CD14-positive monocyte (primary cell): ENCODE data around the gene HSPB8. TPM values are rescaled to one million over a fixed set of nuclear protein-coding genes. Genes with fewer than 3 reads are reported as not detected.

Experiments
- DNase-seq, 3 donors: peaks; one replicate each; pipeline ENCODE4 v3.0.0-alpha.2; 2011 to 2022
- H2AFZ ChIP-seq: 2 replicates; pipeline ENCODE4 v1.6.0; 2012; ENCODE audit warnings: mild to moderate bottlenecking, low read depth, low read length, inconsistent platforms; ENCODE audit not compliant: insufficient read depth, poor library complexity, severe bottlenecking
- H3K27ac ChIP-seq, 2 donors: 1 replicate in 1 of 2; 2 replicates in 1 of 2; pipeline ENCODE4 v1.5.1; 2012 to 2013; ENCODE audit warnings: low read length in 2 of 2, control low read depth in 1 of 2, inconsistent platforms in 1 of 2, low read depth in 1 of 2, mild to moderate bottlenecking in 1 of 2
- H3K27me3 ChIP-seq, 2 donors: one replicate each; pipeline versions ENCODE4 v1.6.0 to v1.6.1; 2011 to 2013; ENCODE audit warnings: low read length in 2 of 2; ENCODE audit not compliant: control insufficient read depth in 2 of 2, insufficient read depth in 2 of 2
- H3K36me3 ChIP-seq, 2 donors: replicated peaks in 1 of 2; 1 replicate in 1 of 2; 2 replicates in 1 of 2; pipeline versions ENCODE4 v1.5.1 to v1.6.1; 2012 to 2013; ENCODE audit warnings: low read length in 2 of 2, control low read depth in 1 of 2, inconsistent platforms in 1 of 2, mild to moderate bottlenecking in 1 of 2; ENCODE audit not compliant: insufficient read depth in 2 of 2, control insufficient read depth in 1 of 2
- H3K4me1 ChIP-seq, 2 donors: 1 replicate in 1 of 2; 2 replicates in 1 of 2; pipeline versions ENCODE4 v1.5.1 to v1.6.1; 2012 to 2013; ENCODE audit warnings: low read length in 2 of 2, control low read depth in 1 of 2, inconsistent platforms in 1 of 2, mild to moderate bottlenecking in 1 of 2, moderate library complexity in 1 of 2; ENCODE audit not compliant: insufficient read depth in 2 of 2, control insufficient read depth in 1 of 2
- H3K4me2 ChIP-seq: replicated peaks from 2 replicates; pipeline ENCODE3; 2012; ENCODE audit warnings: low read length, moderate library complexity, mild to moderate bottlenecking; ENCODE audit not compliant: poor library complexity, severe bottlenecking; ENCODE audit errors: extremely low read depth
- H3K4me3 ChIP-seq, 3 experiments: fragments of 200-600 bp in 1 of 3; sonication (generic) in 1 of 3; replicated peaks in 1 of 3; 1 replicate in 2 of 3; 2 replicates in 1 of 3; pipeline ENCODE4 v1.5.1; 2011 to 2013; ENCODE audit warnings: low read length in 3 of 3, mild to moderate bottlenecking in 3 of 3, control low read depth in 2 of 3, low read depth in 2 of 3, inconsistent platforms in 1 of 3, moderate library complexity in 1 of 3
- H3K79me2 ChIP-seq: 2 replicates; pipeline ENCODE4 v1.6.0; 2012; ENCODE audit warnings: mild to moderate bottlenecking, control low read depth, inconsistent platforms, low read length, moderate library complexity; ENCODE audit not compliant: insufficient read depth
- H3K9ac ChIP-seq: 2 replicates; pipeline ENCODE4 v1.6.0; 2017; ENCODE audit warnings: low read length, mild to moderate bottlenecking; ENCODE audit not compliant: insufficient read depth, poor library complexity, severe bottlenecking
- H3K9me3 ChIP-seq, 2 donors: replicated peaks in 1 of 2; 1 replicate in 1 of 2; 2 replicates in 1 of 2; pipeline versions ENCODE4 v1.5.1 to v1.6.1; 2012 to 2013; ENCODE audit warnings: low read length in 2 of 2, control low read depth in 1 of 2; ENCODE audit not compliant: control insufficient read depth in 1 of 2, insufficient read depth in 1 of 2
- H4K20me1 ChIP-seq: 2 replicates; pipeline ENCODE4 v1.6.0; 2012; ENCODE audit warnings: mild to moderate bottlenecking, low read length, control low read depth, moderate library complexity; ENCODE audit not compliant: insufficient read depth
- H3K27ac Mint-ChIP-seq, 7 donors: one replicate each; pipeline ENCODE4 v1.8.0; 2020; ENCODE audit warnings: mild to moderate bottlenecking in 7 of 7, mixed read lengths in 7 of 7, moderate library complexity in 6 of 7, inconsistent platforms in 2 of 7
- H3K27me3 Mint-ChIP-seq, 3 donors: one replicate each; pipeline ENCODE4 v1.8.0; 2021 to 2022; ENCODE audit warnings: low read depth in 3 of 3, mild to moderate bottlenecking in 3 of 3, mixed read lengths in 3 of 3, moderate library complexity in 3 of 3, inconsistent platforms in 1 of 3
- H3K36me3 Mint-ChIP-seq, 2 donors: one replicate each; pipeline ENCODE4 v1.8.0; 2020; ENCODE audit warnings: mixed read lengths in 2 of 2, inconsistent platforms in 1 of 2, mild to moderate bottlenecking in 1 of 2
- H3K4me1 Mint-ChIP-seq: one replicate; pipeline ENCODE4 v1.8.0; 2020; ENCODE audit warnings: mild to moderate bottlenecking, mixed read lengths
- H3K4me3 Mint-ChIP-seq, 2 donors: one replicate each; pipeline ENCODE4 v1.8.0; 2020; ENCODE audit warnings: mild to moderate bottlenecking in 2 of 2, mixed read lengths in 2 of 2, moderate library complexity in 1 of 2
- H3K9me3 Mint-ChIP-seq, 7 donors: one replicate each; pipeline ENCODE4 v1.8.0; 2020 to 2022; ENCODE audit warnings: mixed read lengths in 7 of 7, mild to moderate bottlenecking in 6 of 7, moderate library complexity in 6 of 7, inconsistent platforms in 2 of 7
- CTCF ChIP-seq: fragments of 200-600 bp; IDR thresholded peaks from one replicate; pipeline ENCODE4 v1.8.0; 2022; ENCODE audit warnings: antibody characterized with exemption, mild to moderate bottlenecking
- WGBS: methylation state at CpG from one replicate; pipeline ENCODE4 v1.1.5; 2013; ENCODE audit warnings: missing lambda C conversion rate; ENCODE audit not compliant: insufficient coverage; 5-methylcytosine and 5-hydroxymethylcytosine counted together
- intact Hi-C, 2 donors: fragments of 100-400 bp; cut with micrococcal nuclease; formaldehyde crosslinking; loops; one replicate each; pipeline versions ENCODE4 v1.15.0 to v1.15.1; 2023
- polyA plus RNA-seq, 3 donors: library from polyadenylated mRNA; depleted of rRNA in 1 of 3; unstranded in 2 of 3; stranded (reverse) in 1 of 3; fragments of 300-500 nt in 2 of 3; fragments of >200 nt in 1 of 3; fragmentation: Illumina TruSeq in 2 of 3; gene quantifications; 1 replicate in 2 of 3; 2 replicates in 1 of 3; pipeline ENCODE4 v1.2.3, GENCODE V29; 2012 to 2021

Gene HSPB8
- polyA plus RNA-seq, 3 donors: not detected

- DNase-seq: no peak
- Histone ChIP-seq H2AFZ (no peak overlapping the region), H3K4me1 (no peaks in the 10 kb centered on the region), H4K20me1 (no peaks in the 10 kb centered on the region), H3K4me2 (no peak overlapping the region), H3K9ac (no peak overlapping the region), H3K27me3 (no peaks in the 10 kb centered on the region), H3K27ac (no peak overlapping the region), H3K4me3 (no peak overlapping the region), H3K36me3 (no peaks in the 10 kb centered on the region), H3K9me3 (no peaks in the 10 kb centered on the region), H3K79me2 (no peaks in the 10 kb centered on the region)
- intact Hi-C loops: no loop called here
- WGBS: 60% methylated on average over 1 of the region's 3 CpGs
- Mint-ChIP-seq H3K9me3 (peaks cover 0 to 3% (median 0%) of the 10 kb centered on the region in 7 donors), H3K36me3 (no peaks in the 10 kb centered on the region), H3K27ac (no peak overlapping the region), H3K27me3 (peaks cover 1 to 4% (median 2%) of the 10 kb centered on the region in 3 donors), H3K4me3 (no peak overlapping the region), H3K4me1 (no peaks in the 10 kb centered on the region)
- TF ChIP-seq CTCF: no peak
Measured at GRCh38 chr12:119168721-119169120, 10.0 kb upstream of the HSPB8 start.

- Mint-ChIP-seq H3K9me3 (peaks cover 0 to 3% (median 0%) of the 10 kb centered on the region in 7 donors), H3K36me3 (no peaks in the 10 kb centered on the region), H3K27ac (peak overlapping the region in 1 of 7 donors; percentile 3), H3K4me1 (no peaks in the 10 kb centered on the region), H3K27me3 (peaks cover 1 to 4% (median 2%) of the 10 kb centered on the region in 3 donors), H3K4me3 (no peak overlapping the region)
- Histone ChIP-seq H3K9ac (no peak overlapping the region), H3K27me3 (no peaks in the 10 kb centered on the region), H3K36me3 (no peaks in the 10 kb centered on the region), H3K9me3 (no peaks in the 10 kb centered on the region), H3K4me1 (no peaks in the 10 kb centered on the region), H4K20me1 (no peaks in the 10 kb centered on the region), H3K4me3 (no peak overlapping the region), H3K27ac (no peak overlapping the region), H3K4me2 (no peak overlapping the region), H2AFZ (no peak overlapping the region), H3K79me2 (no peaks in the 10 kb centered on the region)
- WGBS: 30% methylated on average over 1 of the region's 2 CpGs
- intact Hi-C loops: no loop called here
- no peak for TF ChIP-seq CTCF
- no peak for DNase-seq
Measured at GRCh38 chr12:119169150-119169549, 9.6 kb upstream of the HSPB8 start.
